K562 (cell line): ENCODE results near the gene CTTNBP2. TPM values are rescaled to one million over a fixed set of nuclear protein-coding genes. Genes with fewer than 3 reads are reported as not detected.
A peak's percentile ranks its signal among the peaks of the same experiment; 100 is the strongest.

Experiments
- ATAC-seq: fragments of 200-7000 bp; cut with Tn5 transposase; 3 replicates; pipeline ENCODE4 v1.9.1; 2020; ENCODE audit warnings: moderate library complexity
- BruUV-seq: library from RNA; stranded (reverse); fragments of 400-500 nt; replicated peaks from 2 replicates; lab custom pipeline; 2021; lab: Mats Ljungman, UMichigan
- CTCF ChIA-PET: fragments of 300-600 bp; formaldehyde crosslinking; extraction: SDS; loops from one replicate; lab custom pipeline; 2021; ENCODE audit warnings: low intra/inter-chr PET ratio; lab: Yijun Ruan, JAX
- POLR2A ChIA-PET: fragments of 300-600, 350-650 bp; sonication (Branson Sonifier 250); formaldehyde crosslinking; extraction: SDS; loops from one replicate; lab custom pipeline; 2021; ENCODE audit warnings: antibody characterized with exemption, inconsistent platforms; lab: Yijun Ruan, JAX
- DNase-seq, 4 experiments: peaks; one replicate each; pipeline versions ENCODE4 v3.0.0 to v3.0.0-alpha.2; 2011 to 2018; ENCODE audit warnings: low spot score in 3 of 4, mixed read lengths in 3 of 4; ENCODE audit errors: extremely low read depth in 1 of 4
- FAIRE-seq: peaks from 2 replicates; lab custom pipeline; 2011; peaks lifted over from hg19 to GRCh38; lab: Jason Lieb, UNC
- H2AFZ ChIP-seq: 2 replicates; pipeline ENCODE4 v1.6.0; 2011; ENCODE audit warnings: low read depth, low read length, control low read depth, inconsistent platforms
- H3K27ac ChIP-seq: fragments of 200-600 bp; 3 replicates; pipeline ENCODE4 v1.8.0; 2011; ENCODE audit warnings: low read depth, mild to moderate bottlenecking, control low read depth, inconsistent platforms, low read length, moderate library complexity, mixed read lengths; ENCODE audit errors: extremely low read depth
- H3K27me3 ChIP-seq, 2 experiments: fragments of 300-600 bp in 1 of 2; 2 replicates in 1 of 2; 3 replicates in 1 of 2; pipeline versions ENCODE4 v1.6.0 to v1.8.0; 2011; ENCODE audit warnings: inconsistent platforms in 2 of 2, low read length in 2 of 2, mild to moderate bottlenecking in 1 of 2, mixed read lengths in 1 of 2, moderate library complexity in 1 of 2; ENCODE audit not compliant: control insufficient read depth in 2 of 2, insufficient read depth in 2 of 2
- H3K36me3 ChIP-seq: fragments of 300-600 bp; 3 replicates; pipeline ENCODE4 v1.8.0; 2011; ENCODE audit warnings: mild to moderate bottlenecking, low read length, inconsistent platforms; ENCODE audit not compliant: control insufficient read depth, insufficient read depth
- H3K4me1 ChIP-seq, 2 experiments: fragments of 200-600 bp in 1 of 2; replicated peaks in 1 of 2; 2 replicates in 1 of 2; 3 replicates in 1 of 2; pipeline versions ENCODE4 v1.5.1 to v1.8.0; 2011; ENCODE audit warnings: inconsistent platforms in 2 of 2, low read length in 2 of 2, mild to moderate bottlenecking in 1 of 2, mixed read lengths in 1 of 2, moderate library complexity in 1 of 2; ENCODE audit not compliant: control insufficient read depth in 2 of 2, insufficient read depth in 2 of 2
- H3K4me2 ChIP-seq: 2 replicates; pipeline ENCODE4 v1.6.1; 2011; ENCODE audit warnings: low read length, control low read depth, inconsistent platforms, mixed read lengths; ENCODE audit not compliant: insufficient read depth
- H3K4me3 ChIP-seq: fragments of 200-600 bp; sonication (generic), shearing (Covaris generic); 2 replicates; pipeline ENCODE4 v1.5.1; 2016; ENCODE audit warnings: control low read depth, inconsistent platforms
- H3K79me2 ChIP-seq: fragments of 200-600 bp; 3 replicates; pipeline ENCODE4 v1.8.0; 2011; ENCODE audit warnings: low read length, inconsistent platforms; ENCODE audit not compliant: control insufficient read depth, insufficient read depth
- H3K9ac ChIP-seq, 2 experiments: 2 replicates each; pipeline versions ENCODE4 v1.6.0 to v1.6.1; 2011; ENCODE audit warnings: low read depth in 2 of 2, low read length in 2 of 2, control low read depth in 1 of 2, inconsistent platforms in 1 of 2, mild to moderate bottlenecking in 1 of 2, mixed read lengths in 1 of 2; ENCODE audit not compliant: insufficient read depth in 1 of 2
- H3K9me1 ChIP-seq: one replicate; pipeline ENCODE4 v1.6.0; 2011; ENCODE audit warnings: inconsistent platforms, mild to moderate bottlenecking, low read length, moderate library complexity; ENCODE audit not compliant: control insufficient read depth, insufficient read depth
- H3K9me3 ChIP-seq: replicated peaks from 2 replicates; pipeline ENCODE4 v1.5.1; 2011; ENCODE audit warnings: low read depth, low read length, inconsistent platforms; ENCODE audit not compliant: control insufficient read depth, insufficient read depth
- H4K20me1 ChIP-seq: replicated peaks from 2 replicates; pipeline ENCODE4 v1.6.1; 2011; ENCODE audit warnings: low read length, inconsistent platforms, mixed read lengths; ENCODE audit not compliant: control insufficient read depth, insufficient read depth
- BMI1 ChIP-seq: fragments of 150-350 bp; IDR thresholded peaks from 2 replicates; pipeline ENCODE4 v1.6.1; 2014; ENCODE audit warnings: low read length
- CBX2 ChIP-seq: fragments of 200-600 bp; sonication (generic); IDR thresholded peaks from one replicate; pipeline ENCODE4 v1.6.1; 2012; ENCODE audit warnings: mild to moderate bottlenecking, low read length, inconsistent platforms; ENCODE audit not compliant: insufficient read depth, poor library complexity, severe bottlenecking
- CBX8 ChIP-seq: fragments of 200-600 bp; sonication (generic); IDR thresholded peaks from 2 replicates; pipeline ENCODE4 v1.6.1; 2012; ENCODE audit warnings: borderline replicate concordance, mixed run types, low read depth, mild to moderate bottlenecking, moderate library complexity, mixed read lengths, low read length, control low read depth, inconsistent platforms; ENCODE audit not compliant: poor library complexity, severe bottlenecking; ENCODE audit errors: extremely low read depth
- CEBPG ChIP-seq, 3 experiments: fragments of 200-800 bp in 1 of 3; sonication (Bioruptor generic) in 1 of 3; sonication (generic) in 1 of 3; formaldehyde crosslinking in 1 of 3; IDR thresholded peaks in 2 of 3; conservative IDR thresholded peaks in 1 of 3; 2 replicates each; pipeline versions ENCODE4 v1.6.1 to v1.8.0; 2016 to 2022; ENCODE audit warnings: missing compliant biosample characterization in 2 of 3, missing genetic modification characterization in 2 of 3, mild to moderate bottlenecking in 1 of 3, missing genetic modification reagents in 1 of 3
- NFXL1 ChIP-seq: fragments of 450-650 bp; formaldehyde crosslinking; IDR thresholded peaks from 2 replicates; pipeline ENCODE4 v1.4.0; 2021; ENCODE audit warnings: mild to moderate bottlenecking
- RNF2 ChIP-seq: sonication (generic); IDR thresholded peaks from 2 replicates; pipeline ENCODE4 v1.6.1; 2016
- SMAD3 ChIP-seq: fragments of 450-650 bp; formaldehyde crosslinking; conservative IDR thresholded peaks from 2 replicates; pipeline ENCODE4 v1.4.0; 2020; ENCODE audit warnings: mild to moderate bottlenecking
- ZBED1 ChIP-seq: IDR thresholded peaks from 2 replicates; pipeline ENCODE4 v1.6.1; 2014
- ZNF408 ChIP-seq: fragments of 250-450 bp; sonication (Bioruptor Pico); IDR thresholded peaks from 2 replicates; pipeline ENCODE4 v1.4.0; 2020; ENCODE audit warnings: low read depth, mild to moderate bottlenecking, moderate library complexity
- WGBS: fragments of 100-300 bp; shearing (Covaris generic); methylation state at CpG from one replicate; pipeline ENCODE4 v1.1.6; 2016; ENCODE audit warnings: low coverage, mixed read lengths; ENCODE audit not compliant: insufficient coverage; ENCODE audit errors: missing lambda C conversion rate; 5-methylcytosine and 5-hydroxymethylcytosine counted together
- in situ Hi-C: fragments of 300-500 bp; cut with MboI; formaldehyde crosslinking; loops from 4 replicates; pipeline ENCODE4 v1.15.0; 2018; ENCODE audit warnings: inconsistent platforms, mixed read lengths
- intact Hi-C: fragments of 100-400 bp; cut with micrococcal nuclease; formaldehyde crosslinking; loops from 2 replicates; pipeline ENCODE4 v1.14.2; 2022
- polyA plus RNA-seq, 8 experiments: library from polyadenylated mRNA; depleted of rRNA in 4 of 8; stranded (reverse) in 5 of 8; unstranded in 3 of 8; fragments of >200 nt; fragmentation: Nextera tagmentation in 2 of 8; fragmentation: Illumina TruSeq in 1 of 8; extraction: Ambion mirVana in 2 of 8; extraction: Trizol in 1 of 8; gene quantifications; 2 replicates each; pipeline versions ENCODE4 v1.2.1 to v1.2.3, GENCODE V29; 2011 to 2014; ENCODE audit warnings: inconsistent platforms in 1 of 8, missing spikeins in 1 of 8
- total RNA-seq, 7 experiments: library from RNA; depleted of rRNA in 6 of 7; stranded (reverse); fragments of >200 nt in 6 of 7; fragmentation: Illumina TruSeq in 2 of 7; extraction: Trizol in 2 of 7; gene quantifications; 2 replicates each; pipeline versions ENCODE4 v1.2.1 to v1.2.3, GENCODE V29; 2011 to 2021; ENCODE audit warnings: low replicate concordance in 1 of 7
- TF ChIP-seq, protein P1 (sequence below): fragments of 250-450 bp; sonication (Bioruptor Pico); IDR thresholded peaks from 2 replicates; pipeline ENCODE4 v1.5.0; 2021

The CTTNBP2 gene
- total and polyA plus RNA-seq, 9 of the 15 experiments (the other 6 are each of a cell fraction or from before 2014, with no cell fraction given), result 0.05 TPM; not detected in 8

DNA sequence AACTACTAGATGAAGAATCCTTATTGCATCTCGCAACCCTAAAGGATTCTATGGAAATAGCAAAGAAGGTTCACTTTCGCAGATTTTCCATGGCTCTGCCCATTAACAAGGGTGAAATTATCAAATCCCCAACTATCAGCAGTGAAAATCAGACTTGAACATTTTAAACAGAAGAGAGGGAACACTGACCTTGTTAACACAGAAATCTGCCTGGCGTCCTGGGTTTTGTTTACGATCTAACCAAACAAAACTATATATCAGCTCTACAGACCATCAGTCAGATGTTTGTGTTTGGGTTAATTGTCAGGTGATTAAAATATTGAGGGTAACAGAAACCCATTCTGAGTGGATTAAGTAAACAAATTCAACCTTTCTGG lies 1.9 kb downstream of the CTTNBP2 start:
- intact Hi-C loops, result no loop called here

DNA sequence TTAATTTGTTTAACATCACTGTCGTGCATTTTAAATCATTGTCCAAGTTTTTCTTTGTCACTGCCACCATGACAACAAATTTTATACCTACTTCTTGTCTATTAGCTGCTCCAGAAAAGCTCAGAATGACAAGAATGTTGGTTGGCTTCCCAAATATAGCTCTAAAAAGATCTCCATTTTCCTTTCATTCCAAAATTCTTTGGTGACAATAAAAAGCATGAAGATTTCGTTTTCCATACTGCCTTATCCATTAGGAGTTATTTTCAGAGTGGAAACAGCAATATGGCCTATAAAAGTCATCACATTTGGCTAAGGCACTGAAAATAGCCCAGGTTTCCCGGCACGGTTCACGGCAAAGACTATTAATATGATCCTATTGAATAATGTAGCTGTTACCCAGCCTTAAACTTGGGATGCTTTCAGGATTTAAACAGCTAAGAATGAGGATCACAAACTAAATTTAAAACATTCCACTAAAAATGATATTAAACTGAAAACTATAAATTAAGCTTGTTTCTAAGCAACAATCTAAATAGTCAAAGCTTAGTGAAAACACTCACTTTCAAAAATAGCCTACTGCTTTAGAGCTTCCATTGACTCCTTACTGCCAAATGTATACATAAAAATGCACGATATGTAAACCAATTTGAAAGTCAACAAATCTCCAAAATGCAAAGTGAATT lies 2.7 kb downstream of the CTTNBP2 start:
- ATAC-seq (no peak), FAIRE-seq (no peak), DNase-seq (no peak)
- Histone ChIP-seq H3K4me2 (no peak overlapping the region), H3K9me1 (no peaks in the 10 kb centered on the region), H3K27me3 (peaks cover 21 to 26% of the 10 kb centered on the region in 2 experiments; a peak in 4 of 5 replicates), H3K9me3 (no peaks in the 10 kb centered on the region), H4K20me1 (no peaks in the 10 kb centered on the region), H3K4me3 (no peak overlapping the region), H2AFZ (no peak overlapping the region), H3K36me3 (no peaks in the 10 kb centered on the region), H3K27ac (no peak overlapping the region), H3K4me1 (peaks cover 0 to 12% of the 10 kb centered on the region in 2 experiments; a peak in 2 of 5 replicates), H3K79me2 (no peaks in the 10 kb centered on the region), H3K9ac (no peak overlapping the region)
- ChIA-PET POLR2A (interaction anchor here (0.7 to 1.0 kb wide), 3 partner anchors 14 to 22 kb away, joined by 3 to 4 read pairs (median 3); no protein-coding TSS in a partner anchor), CTCF (no interaction called here)
- BruUV-seq, result no TSS peak
- intact Hi-C loops, result no loop called here
- TF ChIP-seq NFXL1 (CRISPR knock-in tag), result no peak
- TF ChIP-seq BMI1, result 0 out of 2 replicates have a peak, but pooled peaks have one; percentile 46
- TF ChIP-seq RNF2, result peak; percentile 32; the same call in 1 of the 2 replicates
- TF ChIP-seq CBX8, result peak; percentile 94
- TF ChIP-seq, protein P1, sequence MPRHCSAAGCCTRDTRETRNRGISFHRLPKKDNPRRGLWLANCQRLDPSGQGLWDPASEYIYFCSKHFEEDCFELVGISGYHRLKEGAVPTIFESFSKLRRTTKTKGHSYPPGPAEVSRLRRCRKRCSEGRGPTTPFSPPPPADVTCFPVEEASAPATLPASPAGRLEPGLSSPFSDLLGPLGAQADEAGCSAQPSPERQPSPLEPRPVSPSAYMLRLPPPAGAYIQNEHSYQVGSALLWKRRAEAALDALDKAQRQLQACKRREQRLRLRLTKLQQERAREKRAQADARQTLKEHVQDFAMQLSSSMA (CRISPR knock-in tag), result no peak
- 2% methylated on average over 6 of the region's 6 CpGs for WGBS
- in situ Hi-C loops, result no loop called here

More for the DNA sequence above, 1.9 kb downstream of the CTTNBP2 start:
- no peak overlapping the region for H3K9ac ChIP-seq
- no peak overlapping the region for H3K4me3 ChIP-seq
- H3K9me1 ChIP-seq, result no peaks in the 10 kb centered on the region
- 6% methylated on average over 4 of the region's 4 CpGs for WGBS
- peak; percentile 29 for TF ChIP-seq CBX2
- no peak for TF ChIP-seq ZBED1
- no peak for TF ChIP-seq SMAD3 (CRISPR knock-in tag)
- TF ChIP-seq ZNF408 (CRISPR knock-in tag), result no peak
- TF ChIP-seq CEBPG (CRISPR knock-in tag; IDR thresholded peaks at IDR 0.05), result no peak
- no peak for TF ChIP-seq CEBPG (tag; conservative IDR thresholded peaks at IDR 0.05 in 1 of 2, IDR thresholded peaks at IDR 0.05 in 1 of 2)
- ChIA-PET CTCF (no interaction called here), POLR2A (interaction anchor here (0.8 to 1.0 kb wide), 3 partner anchors 14 to 23 kb away, joined by 3 read pairs; no protein-coding TSS in a partner anchor)
- in situ Hi-C loops, result no loop called here
- H3K4me2 ChIP-seq, result no peak overlapping the region
- H3K9me3 ChIP-seq, result no peaks in the 10 kb centered on the region
- H3K27ac ChIP-seq, result no peak overlapping the region
- H4K20me1 ChIP-seq, result no peaks in the 10 kb centered on the region
- no TSS peak for BruUV-seq
- H3K27me3 ChIP-seq, result peaks cover 21 to 26% of the 10 kb centered on the region in 2 experiments; a peak in 4 of 5 replicates
- ATAC-seq (no peak), DNase-seq (no peak), FAIRE-seq (no peak)
- no peak overlapping the region for H2AFZ ChIP-seq
- no peaks in the 10 kb centered on the region for H3K36me3 ChIP-seq
- H3K79me2 ChIP-seq, result no peaks in the 10 kb centered on the region
- peaks cover 0 to 12% of the 10 kb centered on the region in 2 experiments; a peak in 2 of 5 replicates for H3K4me1 ChIP-seq
